ENCODE results near the gene BCL6B. TPM values are rescaled to one million over a fixed set of nuclear protein-coding genes. Genes with fewer than 3 reads are reported as not detected.

The BCL6B gene
- total RNA-seq, 1 experiment from 2014 or later, result 0.58 TPM

- DNase-seq (ENCODE audit: low spot score), result no peak
- Histone ChIP-seq H3K4me3 (ENCODE audit: low read depth, low read length, poor library complexity, severe bottlenecking) (no peak overlapping the region), H3K9me3 (ENCODE audit: low read depth, low read length, poor library complexity, severe bottlenecking) (no peaks in the 10 kb centered on the region), H3K36me3 (ENCODE audit: insufficient read depth, low read length, poor library complexity, severe bottlenecking) (no peaks in the 10 kb centered on the region), H3K27ac (ENCODE audit: low read depth, low read length, poor library complexity, severe bottlenecking) (no peak overlapping the region), H3K4me1 (ENCODE audit: insufficient read depth, low read length, poor library complexity, severe bottlenecking) (peaks cover 11% of the 10 kb centered on the region), H3K27me3 (replicated peaks; ENCODE audit: insufficient read depth, low read depth, low read length, poor library complexity) (no peaks in the 10 kb centered on the region)
- no TSS peak for BruUV-seq (replicated peaks)
- intact Hi-C loops (cut with micrococcal nuclease; ENCODE audit: unreplicated experiment), result no loop called here
- ChIA-PET CTCF (no interaction called here), POLR2A (ENCODE audit: low non-redundant PET) (no interaction called here)
- TF ChIP-seq EZH2 (IDR thresholded peaks at IDR 0.05; ENCODE audit: borderline replicate concordance, low read depth, low read length, poor library complexity, severe bottlenecking), result no peak
- TF ChIP-seq, protein P1, sequence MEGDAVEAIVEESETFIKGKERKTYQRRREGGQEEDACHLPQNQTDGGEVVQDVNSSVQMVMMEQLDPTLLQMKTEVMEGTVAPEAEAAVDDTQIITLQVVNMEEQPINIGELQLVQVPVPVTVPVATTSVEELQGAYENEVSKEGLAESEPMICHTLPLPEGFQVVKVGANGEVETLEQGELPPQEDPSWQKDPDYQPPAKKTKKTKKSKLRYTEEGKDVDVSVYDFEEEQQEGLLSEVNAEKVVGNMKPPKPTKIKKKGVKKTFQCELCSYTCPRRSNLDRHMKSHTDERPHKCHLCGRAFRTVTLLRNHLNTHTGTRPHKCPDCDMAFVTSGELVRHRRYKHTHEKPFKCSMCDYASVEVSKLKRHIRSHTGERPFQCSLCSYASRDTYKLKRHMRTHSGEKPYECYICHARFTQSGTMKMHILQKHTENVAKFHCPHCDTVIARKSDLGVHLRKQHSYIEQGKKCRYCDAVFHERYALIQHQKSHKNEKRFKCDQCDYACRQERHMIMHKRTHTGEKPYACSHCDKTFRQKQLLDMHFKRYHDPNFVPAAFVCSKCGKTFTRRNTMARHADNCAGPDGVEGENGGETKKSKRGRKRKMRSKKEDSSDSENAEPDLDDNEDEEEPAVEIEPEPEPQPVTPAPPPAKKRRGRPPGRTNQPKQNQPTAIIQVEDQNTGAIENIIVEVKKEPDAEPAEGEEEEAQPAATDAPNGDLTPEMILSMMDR (conservative IDR thresholded peaks at IDR 0.05; ENCODE audit: low read depth, low read length), result no peak
Observed at GRCh38 chr17:7025245-7025644, 2.4 kb downstream of the BCL6B start.

DNA sequence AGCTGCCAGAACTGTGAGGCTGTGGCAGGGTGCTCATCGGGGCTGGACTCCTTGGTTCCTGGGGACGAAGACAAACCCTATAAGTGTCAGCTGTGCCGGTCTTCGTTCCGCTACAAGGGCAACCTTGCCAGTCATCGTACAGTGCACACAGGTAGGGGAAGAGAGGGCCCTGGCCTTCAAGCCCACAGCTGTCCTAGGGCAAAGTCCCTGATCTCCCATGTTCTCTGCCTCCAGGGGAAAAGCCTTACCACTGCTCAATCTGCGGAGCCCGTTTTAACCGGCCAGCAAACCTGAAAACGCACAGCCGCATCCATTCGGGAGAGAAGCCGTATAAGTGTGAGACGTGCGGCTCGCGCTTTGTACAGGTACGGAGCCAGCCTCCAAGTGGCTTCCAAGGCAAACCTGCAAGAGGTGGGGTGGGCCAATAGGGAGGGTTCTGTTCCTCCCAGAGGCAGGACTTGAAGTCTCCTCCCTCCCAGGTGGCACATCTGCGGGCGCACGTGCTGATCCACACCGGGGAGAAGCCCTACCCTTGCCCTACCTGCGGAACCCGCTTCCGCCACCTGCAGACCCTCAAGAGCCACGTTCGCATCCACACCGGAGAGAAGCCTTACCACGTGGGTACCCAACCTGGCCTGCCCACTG is 3.7 kb downstream of the BCL6B start:
- no peaks in the 10 kb centered on the region for H3K27me3 ChIP-seq (replicated peaks; ENCODE audit: insufficient read depth, low read depth, low read length, poor library complexity)
- ChIA-PET POLR2A (ENCODE audit: low non-redundant PET) (no interaction called here), CTCF (no interaction called here)
- BruUV-seq (replicated peaks), result no TSS peak
- intact Hi-C loops (cut with micrococcal nuclease; ENCODE audit: unreplicated experiment), result no loop called here
- H3K36me3 ChIP-seq (ENCODE audit: insufficient read depth, low read length, poor library complexity, severe bottlenecking), result no peaks in the 10 kb centered on the region
- H3K4me3 ChIP-seq (ENCODE audit: low read depth, low read length, poor library complexity, severe bottlenecking), result no peak overlapping the region
- no peak overlapping the region for H3K27ac ChIP-seq (ENCODE audit: low read depth, low read length, poor library complexity, severe bottlenecking)
- H3K4me1 ChIP-seq (ENCODE audit: insufficient read depth, low read length, poor library complexity, severe bottlenecking), result peaks cover 10% of the 10 kb centered on the region
- H3K9me3 ChIP-seq (ENCODE audit: low read depth, low read length, poor library complexity, severe bottlenecking), result no peaks in the 10 kb centered on the region
- DNase-seq (ENCODE audit: low spot score), result no peak
- TF ChIP-seq, protein P1 (conservative IDR thresholded peaks at IDR 0.05; ENCODE audit: low read depth, low read length), result no peak
- TF ChIP-seq EZH2 (IDR thresholded peaks at IDR 0.05; ENCODE audit: borderline replicate concordance, low read depth, low read length, poor library complexity, severe bottlenecking), result no peak

DNA sequence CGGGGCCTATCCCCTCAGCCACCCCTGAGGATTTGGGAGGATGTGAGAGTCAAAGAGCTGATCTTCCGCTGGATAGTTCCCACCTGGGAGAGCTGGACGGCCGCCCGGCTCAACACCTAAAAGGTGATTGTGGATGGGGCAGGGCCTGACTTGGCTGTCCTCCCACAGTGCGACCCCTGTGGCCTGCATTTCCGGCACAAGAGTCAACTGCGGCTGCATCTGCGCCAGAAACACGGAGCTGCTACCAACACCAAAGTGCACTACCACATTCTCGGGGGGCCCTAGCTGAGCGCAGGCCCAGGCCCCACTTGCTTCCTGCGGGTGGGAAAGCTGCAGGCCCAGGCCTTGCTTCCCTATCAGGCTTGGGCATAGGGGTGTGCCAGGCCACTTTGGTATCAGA is 4.5 kb downstream of the BCL6B start:
- intact Hi-C loops (cut with micrococcal nuclease; ENCODE audit: unreplicated experiment), result no loop called here
- no TSS peak for BruUV-seq (replicated peaks)
- DNase-seq (ENCODE audit: low spot score), result no peak
- POLR2A ChIA-PET (ENCODE audit: low non-redundant PET), result no interaction called here
- Histone ChIP-seq H3K36me3 (ENCODE audit: insufficient read depth, low read length, poor library complexity, severe bottlenecking) (no peaks in the 10 kb centered on the region), H3K4me3 (ENCODE audit: low read depth, low read length, poor library complexity, severe bottlenecking) (no peak overlapping the region), H3K9me3 (ENCODE audit: low read depth, low read length, poor library complexity, severe bottlenecking) (no peaks in the 10 kb centered on the region), H3K27ac (ENCODE audit: low read depth, low read length, poor library complexity, severe bottlenecking) (no peak overlapping the region), H3K27me3 (replicated peaks; ENCODE audit: insufficient read depth, low read depth, low read length, poor library complexity) (no peaks in the 10 kb centered on the region), H3K4me1 (ENCODE audit: insufficient read depth, low read length, poor library complexity, severe bottlenecking) (peaks cover 7% of the 10 kb centered on the region)
- CTCF ChIA-PET, result no interaction called here
- no peak for TF ChIP-seq EZH2 (IDR thresholded peaks at IDR 0.05; ENCODE audit: borderline replicate concordance, low read depth, low read length, poor library complexity, severe bottlenecking)
- TF ChIP-seq, protein P1 (conservative IDR thresholded peaks at IDR 0.05; ENCODE audit: low read depth, low read length), result no peak

Data from A673 (cell line).